HG03460 (cell line): Measurements from ENCODE around the gene GPR84.

ENCODE experiments used
- ATAC-seq: cut with Tn5 transposase; IDR thresholded peaks from one replicate; pipeline ENCODE4 v1.9.1; 2021; ENCODE audit not compliant: unreplicated experiment

GPR84 gene

DNA sequence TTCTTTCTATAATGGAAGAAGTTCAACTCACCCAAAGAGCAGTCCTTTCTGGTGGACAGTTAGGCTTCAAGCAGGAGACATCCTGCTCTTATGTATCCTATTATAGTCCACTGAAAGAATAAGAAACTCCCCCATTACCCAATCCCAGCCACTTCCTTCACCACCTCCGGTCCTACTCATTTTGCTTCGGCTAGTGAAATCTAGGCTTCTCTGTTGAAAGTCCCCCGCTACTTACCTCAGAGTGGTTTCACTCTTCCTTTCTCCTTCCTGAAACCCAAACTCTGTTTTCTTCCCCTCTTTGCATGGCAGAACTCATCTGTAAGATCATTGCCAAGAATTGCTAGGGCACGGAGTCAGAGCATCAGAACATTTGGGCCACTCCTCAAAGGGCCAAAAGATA lies at the start of gene GPR84:
Gene GPR84 (minus strand): TSS at position 74 of the 400 bp plus-strand sequence. CDS start 635 bp downstream, outside the sequence.
- ATAC-seq, result no peak

DNA sequence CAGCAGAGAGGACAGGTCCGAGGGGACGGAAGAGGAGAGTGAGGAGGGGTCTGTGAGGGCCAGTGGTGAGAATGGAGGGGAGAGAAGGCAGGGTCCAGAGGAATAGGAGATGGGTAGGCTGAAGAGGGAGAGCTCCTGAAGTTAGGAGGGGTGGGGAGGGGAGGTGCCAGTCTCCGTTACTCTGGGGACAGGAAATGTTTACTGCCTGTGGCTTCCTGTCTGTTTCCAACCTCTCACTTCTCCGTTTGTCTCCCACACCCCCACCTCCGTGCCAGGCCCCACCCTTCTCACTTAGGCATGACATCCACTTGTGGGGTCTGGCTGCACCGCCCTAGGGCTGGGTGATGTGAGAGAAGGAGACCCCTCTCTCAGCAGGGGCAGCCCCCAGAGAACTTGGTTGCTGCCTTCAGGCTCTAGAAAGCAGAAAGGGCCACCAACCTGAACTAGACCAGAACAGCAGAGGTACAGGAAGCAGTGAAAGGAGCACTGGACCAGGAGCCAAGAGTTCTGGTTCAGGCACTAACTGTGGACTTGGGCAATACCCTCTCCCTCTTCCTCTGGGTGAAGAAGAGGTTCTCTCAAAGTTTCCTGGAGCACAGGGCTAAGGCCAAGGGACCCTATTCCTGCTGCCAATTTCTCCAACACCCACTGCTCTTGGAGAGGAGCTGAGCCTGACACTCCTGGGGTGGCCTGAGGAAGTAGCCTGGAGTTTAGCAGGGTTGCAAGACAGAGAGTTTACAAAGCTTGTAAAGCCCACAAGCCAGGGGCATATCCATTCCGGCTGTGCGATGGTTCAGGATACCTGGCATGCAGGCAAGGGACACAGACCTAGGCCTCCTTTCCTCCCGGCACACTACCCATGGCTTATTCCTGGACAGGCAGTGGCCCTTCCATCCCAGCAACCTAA lies 49.3 kb upstream of the GPR84 start:
- no peak for ATAC-seq

DNA sequence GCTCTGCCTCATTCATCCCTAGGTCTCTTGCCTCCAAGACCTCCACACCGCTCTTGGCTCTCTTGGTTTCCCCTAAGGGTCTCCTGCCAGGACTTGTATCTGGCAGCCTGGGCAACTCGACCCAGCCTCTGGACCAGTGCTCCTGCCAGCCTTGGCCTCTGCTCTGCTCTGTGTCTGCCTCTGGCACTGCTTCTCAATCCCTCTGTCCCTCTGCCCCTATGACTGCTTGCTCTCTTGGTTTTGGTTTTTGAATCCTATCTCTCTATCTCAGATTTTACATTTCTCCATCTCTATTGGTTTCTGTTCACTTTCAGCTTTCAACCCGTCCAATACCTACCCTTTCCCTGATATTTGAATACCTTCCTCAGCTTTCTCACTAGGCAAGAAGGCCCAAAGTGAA lies 48.5 kb upstream of the GPR84 start:
- ATAC-seq, result no peak

DNA sequence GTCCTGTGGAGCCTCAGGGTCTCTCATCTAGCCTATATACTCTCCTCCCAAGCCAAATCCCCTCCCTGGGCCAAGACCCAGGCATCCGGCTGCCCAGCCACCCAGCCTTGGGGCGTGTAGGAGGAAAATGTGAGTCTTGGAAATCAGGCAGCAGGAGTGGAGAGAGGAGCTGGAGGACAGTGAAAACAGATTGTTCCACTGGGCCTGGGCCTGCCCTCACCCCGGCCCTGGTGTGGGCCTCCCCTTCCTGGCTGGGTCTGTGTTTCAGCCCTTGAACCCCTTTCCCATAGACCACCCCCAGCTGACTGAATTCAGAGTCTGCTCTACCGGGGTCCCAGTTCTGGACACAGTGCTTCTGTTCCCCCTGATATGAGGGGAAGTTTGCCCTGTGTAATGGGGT lies 48.1 kb upstream of the GPR84 start:
- no peak for ATAC-seq

DNA sequence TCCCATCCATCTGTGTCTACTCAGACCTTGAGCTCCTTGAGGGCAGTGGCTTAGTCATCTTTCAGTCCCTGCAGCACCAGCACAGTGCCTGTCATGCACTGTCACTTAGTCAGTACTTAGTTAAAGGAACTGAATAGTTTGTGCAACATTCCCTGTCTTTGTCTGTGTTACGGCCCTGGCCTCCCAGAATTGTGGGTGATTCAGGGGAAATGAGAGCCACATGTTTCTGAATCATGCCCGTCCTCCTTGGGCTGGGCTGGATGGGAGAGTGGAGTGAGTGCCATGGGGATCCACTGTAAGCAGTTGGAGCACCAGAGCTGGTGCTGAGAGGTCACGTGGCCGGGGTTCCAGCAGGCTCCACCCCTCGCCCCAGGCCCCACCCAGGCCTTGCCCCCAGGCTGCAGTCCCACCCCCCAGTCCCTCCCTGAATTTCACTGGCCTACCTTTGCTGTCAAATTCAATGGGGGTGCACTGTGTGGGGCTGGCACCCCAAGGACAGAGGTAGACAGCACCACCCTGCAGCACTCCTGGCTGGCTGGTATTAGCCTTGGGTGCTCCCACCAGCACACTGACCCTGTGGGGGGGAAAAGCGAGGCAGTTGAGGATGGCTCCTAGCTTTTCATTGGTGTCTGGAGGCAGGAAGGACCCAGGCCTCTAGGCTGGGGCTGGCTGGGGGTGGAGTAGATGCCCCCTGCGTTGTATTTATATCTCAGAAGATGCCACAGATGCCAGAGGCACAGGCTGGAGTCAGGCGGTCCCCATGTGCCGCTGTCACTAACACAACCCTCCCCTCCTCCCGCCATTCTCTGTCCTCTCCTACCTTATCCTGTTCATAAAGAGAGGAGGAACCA lies 47.3 kb upstream of the GPR84 start:
- no peak for ATAC-seq

DNA sequence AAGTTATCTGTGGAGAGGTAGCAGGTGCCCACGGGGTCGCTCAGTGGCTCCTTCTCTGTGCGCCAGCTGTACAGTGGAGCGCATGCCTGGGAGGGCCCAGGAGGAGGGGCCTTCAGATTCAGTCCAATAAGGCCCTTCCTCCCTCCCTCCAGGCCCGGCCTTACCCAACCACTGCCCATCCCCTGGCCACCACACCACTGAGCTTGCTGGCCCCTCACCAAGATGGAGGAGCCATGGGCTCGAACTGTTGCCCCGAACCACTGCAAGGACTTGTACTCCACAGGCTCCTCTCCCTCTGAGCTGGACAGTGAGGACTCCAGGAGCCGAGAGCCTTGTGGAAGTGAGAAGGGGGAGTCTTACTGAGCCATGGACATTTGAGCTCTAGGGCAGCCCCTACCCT lies 45.0 kb upstream of the GPR84 start:
- ATAC-seq, result no peak

DNA sequence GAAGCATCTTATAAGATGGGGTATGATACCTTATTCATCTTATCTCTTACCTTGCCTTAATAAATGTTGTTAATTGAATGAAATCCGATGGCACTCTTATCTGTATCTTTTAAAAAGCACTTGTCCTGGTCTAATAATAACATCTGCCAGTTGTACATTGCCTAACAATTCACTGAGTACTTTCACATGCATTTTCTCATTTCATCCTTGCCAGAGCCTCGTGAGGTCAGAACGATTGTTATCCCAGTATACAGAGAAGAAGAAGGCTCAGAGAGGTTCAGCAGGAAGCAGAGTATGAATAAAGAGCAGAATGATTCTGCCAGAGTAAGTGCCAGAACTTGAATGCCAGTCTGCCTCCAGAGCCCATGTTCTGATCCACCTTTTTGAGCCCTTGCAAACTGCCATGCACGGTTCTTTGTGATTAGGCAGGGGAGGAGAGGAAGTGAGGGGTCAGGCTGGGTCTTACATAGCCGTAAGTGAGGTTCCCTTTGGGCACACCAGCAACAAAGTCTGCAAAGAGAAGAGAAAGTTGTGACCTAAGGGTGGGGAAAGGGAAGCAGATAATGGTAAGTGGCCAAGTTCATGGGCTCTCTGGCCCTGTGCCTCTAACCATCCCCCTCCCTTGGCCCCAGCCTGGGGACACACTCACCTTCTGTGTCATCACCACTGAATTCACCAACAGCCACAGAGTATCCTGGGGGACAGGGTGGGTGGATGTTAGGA lies 43.1 kb upstream of the GPR84 start:
- ATAC-seq, result no peak

DNA sequence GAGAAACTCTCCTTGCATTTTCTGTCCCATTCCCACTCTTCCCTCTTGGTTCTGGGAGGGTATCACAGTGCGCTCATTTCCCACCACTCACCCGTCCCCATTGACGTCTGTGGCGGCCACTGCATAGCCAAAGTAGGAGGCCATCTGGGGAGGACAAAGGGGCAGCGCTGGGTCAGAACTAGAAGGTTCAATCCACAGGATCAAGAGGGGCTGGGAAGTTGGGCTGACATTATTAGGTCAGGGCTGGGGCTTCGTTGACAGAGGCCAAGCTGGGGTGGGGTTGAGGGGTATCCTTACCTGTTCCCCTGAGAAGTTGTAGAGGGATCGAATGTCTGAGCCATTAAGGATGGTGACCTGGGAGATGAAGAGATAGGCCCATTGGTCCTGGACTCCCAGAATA lies 41.3 kb upstream of the GPR84 start:
- ATAC-seq, result no peak

DNA sequence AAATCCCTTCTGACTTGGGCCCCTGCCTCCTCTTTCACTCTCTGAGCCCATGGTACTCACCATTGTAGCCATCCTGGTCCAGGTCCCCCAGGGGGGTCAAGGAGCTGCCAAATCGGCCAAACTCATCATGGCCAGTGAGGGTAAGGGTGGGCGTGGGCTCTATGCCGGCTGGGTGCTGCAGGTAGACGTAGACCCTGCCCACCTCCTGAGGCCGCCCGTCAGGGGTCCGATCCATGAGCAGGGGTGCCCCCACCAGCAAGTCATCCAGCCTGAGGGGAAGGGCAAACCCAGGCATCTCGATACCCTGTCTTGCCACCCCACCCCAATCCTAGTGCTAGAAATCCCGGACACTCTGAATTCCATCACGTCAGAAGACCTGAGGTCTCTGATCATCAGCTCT lies 40.8 kb upstream of the GPR84 start:
- ATAC-seq, result no peak

DNA sequence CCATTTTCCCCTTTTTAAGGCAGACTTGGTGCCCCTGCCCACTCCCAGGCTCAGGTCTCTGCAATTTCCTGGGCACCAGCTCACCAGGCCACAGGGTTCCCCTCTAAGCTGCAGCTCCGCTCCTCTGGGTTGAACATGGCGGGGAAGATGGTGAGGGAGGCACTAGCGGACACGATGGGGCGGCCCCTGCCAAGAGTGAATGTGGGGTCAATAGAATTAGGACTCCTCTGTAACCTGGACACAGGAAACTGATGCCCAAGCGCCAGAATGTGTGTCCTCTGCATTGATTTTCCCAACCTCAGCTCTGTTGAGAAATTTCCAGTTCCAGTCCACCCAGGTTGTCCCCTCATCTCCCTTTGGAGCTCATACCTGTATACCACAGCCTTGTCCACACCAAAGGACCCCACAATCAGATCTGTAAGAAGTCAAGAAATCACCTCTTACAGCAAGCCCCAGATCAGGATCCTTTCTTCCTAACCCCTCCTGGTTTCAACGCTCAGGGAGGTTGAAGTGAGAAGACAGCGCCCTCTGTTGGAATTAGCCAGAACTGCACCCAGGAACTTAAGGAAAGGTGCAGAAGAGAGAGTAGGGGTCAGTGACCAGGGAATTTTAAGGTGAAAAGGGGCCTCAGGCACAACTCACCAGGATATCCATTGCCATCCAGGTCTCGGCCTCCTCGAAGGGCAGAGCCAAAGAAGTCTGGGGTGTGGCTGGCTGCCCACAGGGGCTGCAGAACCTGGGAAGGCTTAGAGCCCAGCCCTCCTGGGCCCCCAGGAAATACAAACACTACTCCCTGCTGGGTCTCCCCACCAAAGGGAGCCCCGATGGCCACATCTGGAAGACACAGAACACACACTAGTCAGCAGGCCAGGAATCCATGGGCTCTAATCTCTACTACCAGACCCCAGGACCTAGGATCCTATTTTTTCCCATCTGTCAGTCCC lies 40.0 kb upstream of the GPR84 start:
- ATAC-seq, result no peak

DNA sequence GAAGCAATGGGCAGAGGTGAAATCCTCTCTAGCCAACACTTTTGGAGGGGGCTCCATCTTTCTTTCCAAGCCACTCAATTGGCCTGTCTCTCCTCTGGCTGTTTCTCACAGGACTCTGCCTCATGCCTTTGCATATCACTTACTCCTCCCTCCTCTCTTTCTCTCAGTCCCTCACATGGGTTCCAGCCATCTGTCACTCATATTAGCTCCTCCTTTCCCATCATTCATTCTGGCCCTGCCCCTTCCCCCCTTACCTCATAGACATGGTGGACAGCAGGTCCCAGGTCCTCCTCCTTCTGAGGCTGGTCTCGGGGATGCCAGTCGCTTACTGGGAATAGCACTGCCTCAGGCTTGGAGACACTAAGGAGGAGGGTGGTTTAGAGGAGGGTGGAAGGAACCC lies 36.8 kb upstream of the GPR84 start:
- ATAC-seq, result no peak

DNA sequence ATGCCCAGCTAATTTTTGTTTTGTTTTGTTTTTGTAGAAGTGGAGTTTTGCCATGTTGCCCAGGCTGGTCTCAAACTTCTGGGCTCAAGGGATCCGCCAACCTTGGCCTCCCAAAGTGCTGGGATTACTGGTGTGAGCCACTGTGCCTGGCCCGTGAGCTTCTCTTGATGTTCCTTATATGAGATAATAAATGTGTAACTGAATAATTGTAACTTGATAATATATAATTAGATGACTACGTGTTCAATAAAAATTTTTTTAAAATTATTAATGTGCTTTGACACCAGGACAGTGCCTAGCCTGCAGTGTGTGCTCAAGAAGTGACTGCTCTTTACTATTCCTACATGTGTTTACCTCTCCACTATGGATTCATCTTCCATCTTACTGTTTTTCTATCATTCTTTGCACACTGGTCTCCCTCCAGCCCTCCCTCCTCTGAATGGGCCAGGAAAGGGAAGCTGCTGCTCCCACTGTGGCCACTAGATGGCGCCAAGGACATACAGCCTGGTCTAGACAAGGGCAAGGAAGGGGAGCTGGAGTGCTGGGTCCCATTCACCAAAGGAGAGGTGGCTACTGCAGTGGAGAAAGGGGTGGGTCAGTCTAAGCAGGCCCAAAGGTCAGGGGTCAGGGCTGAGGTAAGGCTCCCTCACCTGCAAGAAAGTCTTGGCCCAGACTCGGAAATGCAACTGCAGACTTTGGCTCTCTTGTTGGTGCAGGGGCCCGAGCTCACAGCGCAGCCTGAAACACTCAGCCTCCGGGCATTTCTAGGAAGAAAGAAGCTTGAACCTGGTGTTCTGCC lies 34.9 kb upstream of the GPR84 start:
- ATAC-seq, result no peak

DNA sequence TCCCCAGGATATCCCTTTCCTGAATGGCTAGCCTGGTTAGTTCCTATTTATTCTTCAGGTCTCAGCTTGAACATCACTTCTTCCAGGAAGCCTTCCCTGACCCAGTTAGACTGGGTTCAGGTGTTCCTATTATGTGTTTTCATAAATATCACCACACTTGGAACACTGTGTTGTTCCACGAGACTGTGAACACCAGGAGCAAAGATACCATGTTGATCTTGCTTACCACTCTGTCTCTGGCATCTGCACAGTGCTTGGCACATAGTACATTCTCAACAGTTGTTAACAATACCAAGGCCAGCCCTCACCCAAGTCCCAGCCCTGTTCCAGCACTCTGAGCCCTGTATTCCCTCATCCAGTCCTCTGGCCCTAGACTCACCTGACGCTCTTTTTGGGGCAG lies 33.9 kb upstream of the GPR84 start:
- no peak for ATAC-seq

DNA sequence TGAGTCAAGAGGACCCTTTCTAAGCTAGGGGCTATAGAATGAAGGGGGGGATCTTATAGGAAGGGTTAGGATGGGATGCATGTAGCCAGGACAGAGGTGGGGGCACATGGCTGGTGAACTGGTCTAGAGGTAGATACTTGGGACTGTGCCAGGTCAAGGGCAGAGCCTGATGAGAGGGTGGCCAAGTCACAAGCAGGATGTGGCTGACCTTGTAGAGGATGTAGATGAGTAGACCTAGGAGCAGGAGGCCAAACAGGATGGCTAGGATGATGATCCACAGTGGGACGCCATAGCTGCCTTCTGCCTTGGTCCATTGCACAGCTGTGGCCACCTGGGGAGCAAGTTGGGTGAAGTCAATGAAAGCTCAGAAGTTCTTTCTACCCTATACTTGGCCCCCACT lies 32.9 kb upstream of the GPR84 start:
- ATAC-seq, result no peak

DNA sequence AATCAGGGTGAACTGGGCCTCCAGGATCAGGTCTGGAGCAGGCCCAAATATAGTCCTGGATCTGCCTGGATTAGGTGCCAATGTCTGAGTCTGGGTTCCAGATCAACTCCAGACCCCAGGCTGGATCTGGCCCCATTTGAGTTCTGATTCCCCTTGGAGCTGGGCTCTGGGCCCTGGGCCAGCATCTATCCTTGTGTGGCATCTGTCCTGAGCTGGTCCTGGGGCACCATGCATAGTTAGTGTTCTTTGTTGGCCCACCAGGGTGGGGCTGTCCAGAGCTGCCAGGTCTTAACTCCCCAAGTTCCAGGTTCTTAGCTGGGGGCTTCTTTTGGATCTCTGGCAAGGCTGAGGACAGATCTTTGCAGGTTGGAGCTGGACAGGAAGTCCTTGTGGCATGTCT lies 31.3 kb upstream of the GPR84 start:
- ATAC-seq, result no peak

DNA sequence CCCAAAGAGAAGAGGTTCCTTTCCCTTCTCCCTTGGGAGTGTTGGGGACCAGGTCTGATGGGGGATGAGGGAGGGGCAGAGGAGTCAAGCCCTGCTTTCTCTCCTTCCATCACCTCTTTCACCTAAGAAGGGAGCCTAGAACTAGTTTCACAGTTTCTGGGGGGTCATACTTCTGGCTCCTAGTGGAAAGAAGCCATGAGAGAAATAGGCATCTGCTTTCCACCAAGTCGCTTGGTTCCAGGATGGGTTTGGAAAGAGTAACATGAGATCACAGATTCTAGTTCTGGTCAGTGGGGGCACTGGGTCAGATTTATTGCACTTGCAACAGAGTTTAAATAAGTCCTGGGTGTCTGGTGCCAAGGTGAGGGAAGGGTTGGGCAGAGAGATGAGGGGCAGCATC lies 30.7 kb upstream of the GPR84 start:
- ATAC-seq, result no peak

DNA sequence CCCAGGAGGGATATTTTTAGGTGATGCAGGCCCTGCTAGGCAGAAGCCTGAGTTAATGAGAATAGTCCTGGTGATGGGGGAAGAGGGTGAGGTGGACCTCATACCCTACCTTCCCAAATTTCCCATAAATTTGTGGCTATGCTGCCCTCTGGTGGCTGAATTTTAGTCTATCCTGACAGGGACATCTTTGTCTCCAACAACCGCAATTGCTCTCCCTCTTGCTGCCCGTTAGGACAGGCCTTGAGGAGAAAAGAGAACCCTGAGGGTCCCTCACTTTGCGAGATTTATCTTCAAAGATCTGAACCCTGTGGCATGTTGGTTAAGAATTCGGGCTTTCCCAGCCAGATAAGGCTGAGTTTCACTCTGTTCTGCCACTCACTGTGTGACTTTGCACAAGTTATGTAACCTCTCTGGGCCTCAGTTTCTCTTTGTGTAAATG lies 30.0 kb upstream of the GPR84 start:
- ATAC-seq, result no peak

DNA sequence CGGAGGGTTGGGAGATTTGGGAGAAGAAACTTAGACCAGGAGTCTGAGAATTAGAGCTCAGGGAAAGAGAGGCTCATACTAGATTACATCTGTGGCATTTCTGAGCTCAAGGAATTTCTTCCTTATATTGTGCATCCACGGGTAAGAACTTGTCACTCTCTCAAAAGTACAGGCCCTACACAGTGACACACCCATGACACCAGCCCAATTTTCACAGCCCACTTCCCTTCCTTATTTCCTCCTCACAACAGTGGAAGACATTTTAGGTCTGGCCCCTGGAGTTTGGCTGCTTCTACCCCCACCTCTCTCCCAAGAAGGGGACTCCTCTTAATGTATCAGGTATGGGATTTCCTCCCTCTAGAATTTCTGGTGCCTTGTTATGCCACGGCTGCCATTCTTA lies 29.5 kb upstream of the GPR84 start:
- no peak for ATAC-seq

DNA sequence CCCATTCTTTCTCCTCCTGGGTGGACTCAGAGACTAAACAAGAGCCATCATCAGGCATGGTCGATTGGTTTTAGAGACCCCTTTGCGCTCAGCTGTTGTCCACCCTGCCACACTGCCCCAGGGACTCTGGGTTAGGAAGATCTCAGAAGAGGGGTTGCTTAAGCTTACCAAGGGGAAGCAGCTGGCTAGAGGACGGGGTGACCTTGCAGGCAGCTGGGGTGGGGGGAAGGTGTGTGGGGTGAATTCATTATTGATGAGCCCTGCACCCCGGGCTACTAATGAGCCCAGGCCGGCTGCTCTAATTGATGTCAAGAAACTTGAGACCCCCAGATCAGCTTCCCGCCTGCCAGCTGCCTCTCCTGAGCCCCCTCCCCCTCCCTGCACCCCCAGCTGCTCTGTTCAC lies 28.9 kb upstream of the GPR84 start:
- ATAC-seq, result no peak
